ENCODE measurements around the gene GOLGA6L2. TPM values are rescaled to one million over a fixed set of nuclear protein-coding genes. Genes with fewer than 3 reads are reported as not detected.
"Not testable (repeated sequence)": the region's sequence is repeated elsewhere in the genome, so short reads cannot be mapped to it uniquely, and the experiment has no call there.

Gene GOLGA6L2
- polyA plus RNA-seq, 1 experiment: not detected

- CTCF ChIA-PET: no interaction called here
- DNase-seq (ENCODE audit: low read depth): no peak
- no peak overlapping the region for H3K4me3 ChIP-seq (ENCODE audit: low read depth, low read length)
- POLR2A ChIA-PET: no interaction called here
- no peaks in the 10 kb centered on the region for H3K36me3 ChIP-seq (ENCODE audit: control insufficient read depth, insufficient read depth, low read length)
- no peak for TF ChIP-seq CTCF (IDR thresholded peaks at IDR 0.05; ENCODE audit: insufficient read depth, low read depth, low read length)
- H3K27me3 ChIP-seq (ENCODE audit: control insufficient read depth, insufficient read depth, low read length): no peaks in the 10 kb centered on the region
These were observed 8.1 kb downstream of the GOLGA6L2 start for GRCh38 chr15:23438816-23439466.

GRCh38 chr15:23437673-23438072 is 9.4 kb downstream of the GOLGA6L2 start:
- DNase-seq (ENCODE audit: low read depth): no peak
- POLR2A ChIA-PET: no interaction called here
- no peak for TF ChIP-seq CTCF (IDR thresholded peaks at IDR 0.05; ENCODE audit: insufficient read depth, low read depth, low read length)
- H3K27me3 ChIP-seq (ENCODE audit: control insufficient read depth, insufficient read depth, low read length): no peaks in the 10 kb centered on the region
- H3K4me3 ChIP-seq (ENCODE audit: low read depth, low read length): no peak overlapping the region
- H3K36me3 ChIP-seq (ENCODE audit: control insufficient read depth, insufficient read depth, low read length): no peaks in the 10 kb centered on the region
- CTCF ChIA-PET: no interaction called here

- no peak for TF ChIP-seq CTCF (IDR thresholded peaks at IDR 0.05; ENCODE audit: insufficient read depth, low read depth, low read length)
- Histone ChIP-seq H3K36me3 (ENCODE audit: control insufficient read depth, insufficient read depth, low read length) (no peaks in the 10 kb centered on the region), H3K27me3 (ENCODE audit: control insufficient read depth, insufficient read depth, low read length) (no peaks in the 10 kb centered on the region), H3K4me3 (ENCODE audit: low read depth, low read length) (no peak overlapping the region)
- ChIA-PET CTCF (no interaction called here), POLR2A (no interaction called here)
- DNase-seq (ENCODE audit: low read depth): no peak
These were observed 9.9 kb downstream of the GOLGA6L2 start for GRCh38 chr15:23437146-23437545.

GRCh38 chr15:23436421-23436820 is 10.6 kb downstream of the GOLGA6L2 start:
- POLR2A ChIA-PET: no interaction called here
- DNase-seq (ENCODE audit: low read depth): no peak
- Histone ChIP-seq H3K36me3 (ENCODE audit: control insufficient read depth, insufficient read depth, low read length) (no peaks in the 10 kb centered on the region), H3K27me3 (ENCODE audit: control insufficient read depth, insufficient read depth, low read length) (no peaks in the 10 kb centered on the region), H3K4me3 (ENCODE audit: low read depth, low read length) (no peak overlapping the region)
- CTCF ChIA-PET: no interaction called here
- TF ChIP-seq CTCF (IDR thresholded peaks at IDR 0.05; ENCODE audit: insufficient read depth, low read depth, low read length): no peak

- H3K36me3 ChIP-seq (ENCODE audit: control insufficient read depth, insufficient read depth, low read length); H3K27me3 ChIP-seq (ENCODE audit: control insufficient read depth, insufficient read depth, low read length); POLR2A ChIA-PET; CTCF ChIA-PET; H3K4me3 ChIP-seq (ENCODE audit: low read depth, low read length); DNase-seq (ENCODE audit: low read depth): not testable (repeated sequence)
These were observed 12.3 kb downstream of the GOLGA6L2 start for GRCh38 chr15:23434699-23435098.

- CTCF ChIA-PET; DNase-seq (ENCODE audit: low read depth); POLR2A ChIA-PET: not testable (repeated sequence)
These were observed 21.7 kb downstream of the GOLGA6L2 start for GRCh38 chr15:23425327-23425726.

More at GRCh38 chr15:23425327-23425726, 21.7 kb downstream of the GOLGA6L2 start:
- H3K27me3 ChIP-seq (ENCODE audit: control insufficient read depth, insufficient read depth, low read length); H3K36me3 ChIP-seq (ENCODE audit: control insufficient read depth, insufficient read depth, low read length); H3K4me3 ChIP-seq (ENCODE audit: low read depth, low read length): not testable (repeated sequence)
